ENCODE data around the gene FAM163B.

FAM163B gene

GRCh38 chr9:133604214-133604613 is 5.0 kb downstream of the FAM163B start:
- H3K4me3 ChIP-seq (ENCODE audit: low read length), result no peak overlapping the region
- TF ChIP-seq ZNF274 (IDR thresholded peaks at IDR 0.05; ENCODE audit: low read depth, low read length), result no peak

GRCh38 chr9:133603135-133603927 is 5.9 kb downstream of the FAM163B start:
- H3K4me3 ChIP-seq (ENCODE audit: low read length), result no peak overlapping the region
- TF ChIP-seq ZNF274 (IDR thresholded peaks at IDR 0.05; ENCODE audit: low read depth, low read length), result no peak

- TF ChIP-seq ZNF274 (IDR thresholded peaks at IDR 0.05; ENCODE audit: low read depth, low read length), result no peak
- no peak overlapping the region for H3K4me3 ChIP-seq (ENCODE audit: low read length)
These were observed 6.9 kb downstream of the FAM163B start for GRCh38 chr9:133602277-133602676.

- no peak for TF ChIP-seq ZNF274 (IDR thresholded peaks at IDR 0.05; ENCODE audit: low read depth, low read length)
- no peak overlapping the region for H3K4me3 ChIP-seq (ENCODE audit: low read length)
These were observed 7.4 kb downstream of the FAM163B start for GRCh38 chr9:133601746-133602145.

GRCh38 chr9:133600739-133601138 is 8.4 kb downstream of the FAM163B start:
- no peak for TF ChIP-seq ZNF274 (IDR thresholded peaks at IDR 0.05; ENCODE audit: low read depth, low read length)
- H3K4me3 ChIP-seq (ENCODE audit: low read length), result no peak overlapping the region

- H3K4me3 ChIP-seq (ENCODE audit: low read length), result no peak overlapping the region
- TF ChIP-seq ZNF274 (IDR thresholded peaks at IDR 0.05; ENCODE audit: low read depth, low read length), result no peak
These were observed 9.6 kb downstream of the FAM163B start for GRCh38 chr9:133599470-133600173.

GRCh38 chr9:133598978-133599377 is 10.2 kb downstream of the FAM163B start:
- H3K4me3 ChIP-seq (ENCODE audit: low read length), result no peak overlapping the region
- TF ChIP-seq ZNF274 (IDR thresholded peaks at IDR 0.05; ENCODE audit: low read depth, low read length), result no peak

GRCh38 chr9:133597316-133597957 is 11.8 kb downstream of the FAM163B start:
- H3K4me3 ChIP-seq (ENCODE audit: low read length), result no peak overlapping the region
- TF ChIP-seq ZNF274 (IDR thresholded peaks at IDR 0.05; ENCODE audit: low read depth, low read length), result no peak

GRCh38 chr9:133595910-133596309 is 13.3 kb downstream of the FAM163B start:
- no peak overlapping the region for H3K4me3 ChIP-seq (ENCODE audit: low read length)
- no peak for TF ChIP-seq ZNF274 (IDR thresholded peaks at IDR 0.05; ENCODE audit: low read depth, low read length)

GRCh38 chr9:133594310-133594709 is 14.9 kb downstream of the FAM163B start:
- TF ChIP-seq ZNF274 (IDR thresholded peaks at IDR 0.05; ENCODE audit: low read depth, low read length), result no peak

GRCh38 chr9:133593587-133594253 is 15.5 kb downstream of the FAM163B start:
- TF ChIP-seq ZNF274 (IDR thresholded peaks at IDR 0.05; ENCODE audit: low read depth, low read length), result no peak

More at GRCh38 chr9:133594310-133594709, 14.9 kb downstream of the FAM163B start:
- H3K4me3 ChIP-seq (ENCODE audit: low read length), result no peak overlapping the region

GRCh38 chr9:133592731-133593409 is 16.3 kb downstream of the FAM163B start:
- TF ChIP-seq ZNF274 (IDR thresholded peaks at IDR 0.05; ENCODE audit: low read depth, low read length), result no peak
- H3K4me3 ChIP-seq (ENCODE audit: low read length), result no peak overlapping the region

More at GRCh38 chr9:133593587-133594253, 15.5 kb downstream of the FAM163B start:
- H3K4me3 ChIP-seq (ENCODE audit: low read length), result no peak overlapping the region

- TF ChIP-seq ZNF274 (IDR thresholded peaks at IDR 0.05; ENCODE audit: low read depth, low read length), result no peak
- no peak overlapping the region for H3K4me3 ChIP-seq (ENCODE audit: low read length)
These were observed 17.2 kb downstream of the FAM163B start for GRCh38 chr9:133591985-133592384.
